Ishikawa (cell line): ENCODE results near the gene PDZD7.

Experiments used
- CEBPB ChIP-seq: IDR thresholded peaks from 2 replicates; pipeline ENCODE4 v1.6.1; 2012
- CREB1 ChIP-seq: IDR thresholded peaks from 2 replicates; pipeline ENCODE4 v1.6.1; 2012; ENCODE audit warnings: low read depth
- EGR1 ChIP-seq: IDR thresholded peaks from 2 replicates; pipeline ENCODE4 v1.6.1; 2012
- EP300 ChIP-seq: IDR thresholded peaks from 2 replicates; pipeline ENCODE4 v1.6.1; 2012; ENCODE audit warnings: borderline replicate concordance
- MAX ChIP-seq: IDR thresholded peaks from 2 replicates; pipeline ENCODE4 v1.6.1; 2012
- NFIC ChIP-seq: IDR thresholded peaks from 2 replicates; pipeline ENCODE4 v1.6.1; 2012
- RAD21 ChIP-seq: IDR thresholded peaks from 2 replicates; pipeline ENCODE4 v1.6.1; 2012; ENCODE audit warnings: low read depth
- REST ChIP-seq: IDR thresholded peaks from 2 replicates; pipeline ENCODE4 v1.6.1; 2012; ENCODE audit warnings: low read depth, mild to moderate bottlenecking
- TAF1 ChIP-seq: IDR thresholded peaks from 2 replicates; pipeline ENCODE4 v1.6.1; 2012; ENCODE audit warnings: low read depth, mild to moderate bottlenecking
- TCF12 ChIP-seq: IDR thresholded peaks from 2 replicates; pipeline ENCODE4 v1.6.1; 2012; ENCODE audit warnings: low read depth
- TEAD4 ChIP-seq: IDR thresholded peaks from 2 replicates; pipeline ENCODE4 v1.6.1; 2012
- YY1 ChIP-seq: IDR thresholded peaks from 2 replicates; pipeline ENCODE4 v1.6.1; 2012; ENCODE audit warnings: low read depth
- ZBTB7A ChIP-seq: IDR thresholded peaks from 2 replicates; pipeline ENCODE4 v1.6.1; 2012; ENCODE audit warnings: low read depth

- TF ChIP-seq EP300 = no peak
- TF ChIP-seq TEAD4 = no peak
- TF ChIP-seq MAX = no peak
- TF ChIP-seq REST = no peak
- no peak for TF ChIP-seq TAF1
- TF ChIP-seq YY1 = no peak
- no peak for TF ChIP-seq CEBPB
- no peak for TF ChIP-seq EGR1
- TF ChIP-seq NFIC = no peak
- TF ChIP-seq TCF12 = no peak
- no peak for TF ChIP-seq ZBTB7A
- no peak for TF ChIP-seq RAD21
- no peak for TF ChIP-seq CREB1
These were observed 53.5 kb downstream of the PDZD7 start for GRCh38 chr10:100977436-100977835.
